GM23338 (cell line): ENCODE data around the gene C14orf119.

Experiments used
- CTCF ChIP-seq, 2 experiments: fragments of 200-600 bp in 1 of 2; sonication (generic) in 1 of 2; conservative IDR thresholded peaks; 2 replicates each; pipeline versions ENCODE4 v1.5.1 to v1.6.1; 2016 to 2017; ENCODE audit warnings: antibody characterized with exemption in 2 of 2, low read depth in 2 of 2, mild to moderate bottlenecking in 2 of 2, moderate library complexity in 1 of 2
- JUNB ChIP-seq: IDR thresholded peaks from one replicate; pipeline ENCODE4 v1.6.1; 2016; ENCODE audit warnings: antibody characterized with exemption; ENCODE audit not compliant: unreplicated experiment
- POLR2AphosphoS5 ChIP-seq: IDR thresholded peaks from 2 replicates; pipeline ENCODE4 v1.6.1; 2016; ENCODE audit warnings: antibody characterized with exemption, low read depth

- TF ChIP-seq POLR2AphosphoS5, result no peak
- no peak for TF ChIP-seq CTCF (conservative IDR thresholded peaks at IDR 0.05; ENCODE audit: low read depth in 2 of 2)
- TF ChIP-seq JUNB, result no peak
These were observed 16.6 kb upstream of the C14orf119 start for GRCh38 chr14:23078692-23079116.
